Heart right ventricle (tissue), 16 donors: ENCODE results near the gene LRRC61. TPM values are rescaled to one million over a fixed set of nuclear protein-coding genes. Genes with fewer than 3 reads are reported as not detected.
A peak's percentile ranks its signal among the peaks of the same experiment; 100 is the strongest.
"Not testable (repeated sequence)": the region's sequence is repeated elsewhere in the genome, so short reads cannot be mapped to it uniquely, and the experiment has no call there.

Source experiments
- ATAC-seq, 8 donors: fragments of 200-7000 bp; cut with Tn5 transposase; one replicate each; pipeline ENCODE4 v1.9.1; 2020; ENCODE audit warnings: mild to moderate bottlenecking in 8 of 8, moderate library complexity in 8 of 8, moderate number of reproducible peaks in 1 of 8
- DNase-seq, 2 donors: peaks; one replicate each; pipeline ENCODE4 v3.0.0-alpha.2; 2020
- H3K27ac ChIP-seq, 10 donors: fragments of 200-600 bp; sonication (generic) in 2 of 10; one replicate each; pipeline versions ENCODE4 v1.5.0 to v1.8.0; 2020 to 2022; ENCODE audit warnings: mild to moderate bottlenecking in 3 of 10
- H3K27me3 ChIP-seq, 7 donors: fragments of 200-600 bp; one replicate each; pipeline ENCODE4 v1.8.0; 2021 to 2022; ENCODE audit warnings: mild to moderate bottlenecking in 2 of 7
- H3K36me3 ChIP-seq, 9 donors: fragments of 200-600 bp; sonication (generic) in 1 of 9; one replicate each; pipeline versions ENCODE4 v1.5.0 to v1.8.0; 2020 to 2022; ENCODE audit warnings: mild to moderate bottlenecking in 2 of 9
- H3K4me1 ChIP-seq, 9 donors: fragments of 200-600 bp; sonication (generic) in 1 of 9; one replicate each; pipeline versions ENCODE4 v1.5.0 to v1.8.0; 2020 to 2022; ENCODE audit warnings: mild to moderate bottlenecking in 4 of 9
- H3K4me3 ChIP-seq, 10 donors: fragments of 200-600 bp; sonication (generic) in 2 of 10; one replicate each; pipeline versions ENCODE4 v1.5.0 to v1.8.0; 2020 to 2022; ENCODE audit warnings: mild to moderate bottlenecking in 7 of 10, moderate library complexity in 2 of 10
- H3K9me3 ChIP-seq, 11 donors: fragments of 200-600 bp in 10 of 11; sonication (generic) in 2 of 11; one replicate each; pipeline versions ENCODE4 v1.5.0 to v1.8.0; 2013 to 2022; ENCODE audit warnings: mild to moderate bottlenecking in 2 of 11, control low read depth in 1 of 11, moderate library complexity in 1 of 11
- CTCF ChIP-seq, 9 donors: fragments of 200-600 bp; sonication (generic) in 2 of 9; IDR thresholded peaks; one replicate each; pipeline versions ENCODE4 v1.5.0 to v1.8.0; 2021 to 2022; ENCODE audit warnings: antibody characterized with exemption in 9 of 9, mild to moderate bottlenecking in 5 of 9, moderate library complexity in 1 of 9
- WGBS, 2 donors: extraction: QIAGEN DNeasy Blood & Tissue Kit; methylation state at CpG; one replicate each; pipeline ENCODE4 v1.1.7; 2013; ENCODE audit warnings: inconsistent platforms in 1 of 2; 5-methylcytosine and 5-hydroxymethylcytosine counted together
- intact Hi-C, 10 donors: fragments of 100-400 bp; cut with DNase I; formaldehyde crosslinking; loops; one replicate each; pipeline versions ENCODE4 v1.11.1 to v1.14.2; 2022
- long read RNA-seq, 3 donors: library from polyadenylated mRNA; unstranded; transcript quantifications; one replicate each; pipeline ENCODE4 v2.0.0, GENCODE V29; 2020 to 2021
- polyA plus RNA-seq, 2 donors: library from polyadenylated mRNA; stranded (reverse); fragments of 200-250 nt; gene quantifications; one replicate each; pipeline ENCODE4 v1.2.3, GENCODE V29; 2013
- total RNA-seq, 10 donors: library from RNA; stranded (reverse); fragmentation: NEBNext Ultra II Directional in 3 of 10; extraction: Animal tissue kit (Norgen Biotek cat#: 25700) in 3 of 10; gene quantifications; one replicate each; pipeline versions ENCODE4 v1.2.1 to v1.2.4, GENCODE V29; 2021 to 2023
- donor health status: Arrhythmogenic right ventricular cardiomyopathy.
- donor health status: ischemic (EF 13 %, LVEDD 7.1; RV severe dilation, severe dysfunction).
- donor health status: healthy with polysubstance abuse.
- donor health status: DM: no; HTN: yes; CAD: no.
- donor health status: DM: no; HTN: no; CAD: no.
- donor health status: ischemic (EF 25% LVEDD 6.9; RV normal size, moderate dysfunction).
- donor health status: ischemic (EF 25% LVEDD 5.7; RV mildly dilated, moderate dysfunction).
- donor health status: healthy.
- donor health status: DM: yes; HTN: yes; CAD: no.
- donor health status: Ischemic cardiomyopathy.
- donor health status: ischemic (EF 35%, LVEDD 5.7; RV mildly dilated, moderate dysfunction).
- donor health status: nonischemic (EF 11% LVEDD 7.7; RV severe dilation, severe dysfunction).
- donor health status: DM: yes; HTN: yes; CAD: no.
- donor health status: PGD.
- donor health status: ischemic (EF 29% LVEDD 5.4; RV normal size, mild dysfunction).
- donor health status: nonischemic (EF 23%, LVEDD 6.1; RV moderate dilation, normal function).

LRRC61 gene
- total RNA-seq (1 to 10 TPM; 3.0 to 5.0 (median 3.9) TPM), polyA plus RNA-seq (1 to 10 TPM; 1.2 to 6.4 TPM)
- long read RNA-seq, donor 1, partial matches to known transcripts = 1 of 3 reads
- long read RNA-seq, donor 1, other reads (novel, unspliced or antisense) = 1 of 3 reads
- long read RNA-seq, donor 2, partial matches to known transcripts = 0 of 8 reads
- long read RNA-seq, donor 2, other reads (novel, unspliced or antisense) = 2 of 8 reads
- long read RNA-seq, donor 3, transcript LRRC61-202 (3 exons, 1,877 nt) = major isoform, 5 of 9 reads
- long read RNA-seq, donor 3, partial matches to known transcripts = 0 of 9 reads
- long read RNA-seq, donor 3, other reads (novel, unspliced or antisense) = 1 of 9 reads

GRCh38 chr7:150322833-150323681 lies at the start of gene LRRC61, which contains the start of gene ACTR3C:
TSS of gene LRRC61 (plus strand) at chr7:150323355. CDS start at chr7:150336862, 13,507 bp downstream.
TSS of gene ACTR3C (minus strand) at chr7:150323545. CDS start at chr7:150295296, 28,249 bp downstream.
- intact Hi-C loops = no loop called here
- Histone ChIP-seq H3K27ac (peak within 1 kb of the TSS in 8 of 10 donors; percentile 25 to 93 (median 64)), H3K4me3 (peak within 1 kb of the TSS; percentile 20 to 87 (median 68)), H3K27me3 (peaks cover 0 to 19% (median 9%) of the 10 kb centered on the region in 7 donors), H3K36me3 (peaks cover 0 to 11% (median 0%) of the 10 kb centered on the region in 9 donors), H3K4me1 (peaks cover 0 to 32% (median 15%) of the 10 kb centered on the region in 9 donors), H3K9me3 (no peaks in the 10 kb centered on the region)
- ATAC-seq (peak; percentile 78 to 86 (median 83)), DNase-seq (peak in 1 of 2 donors; percentile 59)
- TF ChIP-seq CTCF (IDR thresholded peaks at IDR 0.05) = peak in 2 of 9 donors; percentile 6 to 16
- 9% methylated on average over 82 of the region's 82 CpGs for WGBS, 2 donors

DNA sequence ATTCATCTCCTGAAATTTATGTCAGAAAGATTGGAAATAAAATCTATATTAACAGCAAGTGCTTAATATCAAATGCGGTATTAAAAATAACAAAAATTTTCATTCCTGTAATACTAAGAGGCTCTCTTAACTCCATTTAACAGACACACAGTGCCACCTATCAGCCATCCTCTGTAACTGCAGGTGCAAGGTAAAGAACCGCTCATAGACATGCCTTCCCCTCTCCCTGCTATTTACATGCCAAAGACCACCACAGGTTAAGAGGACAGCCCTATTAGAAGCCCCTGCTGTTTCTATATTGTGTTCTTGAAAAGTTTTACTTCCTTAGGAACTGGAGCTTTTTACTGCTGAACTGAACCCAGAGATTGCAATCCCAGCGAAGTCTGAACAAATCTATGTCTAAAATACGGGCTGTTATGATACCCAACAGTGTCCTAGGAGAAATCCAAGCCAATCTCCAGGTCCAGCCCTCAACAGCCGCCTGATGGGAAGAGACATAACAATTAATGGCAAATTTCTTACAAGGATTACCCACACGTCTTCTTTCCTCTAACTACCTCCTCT lies 46.9 kb upstream of the LRRC61 start:
- peak in 5 of 8 donors; percentile 63 to 68 (median 64) for ATAC-seq
- H3K36me3 ChIP-seq, H3K27me3 ChIP-seq, H3K4me3 ChIP-seq, H3K27ac ChIP-seq, H3K9me3 ChIP-seq, DNase-seq, H3K4me1 ChIP-seq, intact Hi-C loops: not testable (repeated sequence)
- WGBS, 2 donors = 46 to 59% methylated on average over 6 of the region's 6 CpGs
- peak; percentile 42 to 82 (median 74) for TF ChIP-seq CTCF (IDR thresholded peaks at IDR 0.05)

- H3K4me3 ChIP-seq, H3K27me3 ChIP-seq, DNase-seq, H3K27ac ChIP-seq, H3K36me3 ChIP-seq, H3K4me1 ChIP-seq, ATAC-seq, H3K9me3 ChIP-seq, intact Hi-C loops: not testable (repeated sequence)
- 88 to 90% methylated on average over 11 of the region's 11 CpGs for WGBS, 2 donors
Measured at GRCh38 chr7:150278383-150278782, 44.8 kb upstream of the LRRC61 start.

DNA sequence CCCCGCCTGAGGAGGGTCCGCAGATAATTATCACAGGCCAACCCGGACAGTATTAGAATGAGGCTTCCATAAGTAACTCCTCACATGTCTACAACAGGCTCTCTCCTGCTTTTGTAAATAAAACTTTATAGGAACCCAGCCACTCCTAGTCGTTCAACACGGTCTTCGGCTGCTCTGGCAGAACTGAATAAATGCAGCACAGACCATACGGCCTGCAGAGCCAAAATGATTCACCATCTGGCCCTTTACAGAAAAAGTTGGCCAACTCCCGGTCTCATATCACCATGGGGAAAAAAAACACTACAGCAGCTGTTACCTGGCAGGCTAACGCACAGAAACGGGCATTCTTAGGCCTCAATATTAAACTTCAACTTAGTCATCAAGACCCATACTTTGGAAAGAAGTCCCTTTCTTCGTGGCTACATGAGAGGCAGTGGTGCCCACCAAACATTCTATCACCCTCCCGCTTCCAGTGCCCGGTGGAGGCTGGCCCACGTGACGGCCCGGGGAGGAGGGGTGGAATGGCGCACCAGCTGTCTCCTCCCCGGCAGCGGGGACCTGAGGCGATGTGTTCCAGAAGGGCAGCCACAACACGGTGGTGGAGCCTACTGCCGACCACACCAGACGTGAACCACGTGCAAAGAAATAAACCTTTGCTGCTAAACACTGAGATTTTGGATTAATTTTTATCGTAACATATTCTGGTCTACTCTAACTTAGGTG lies 41.3 kb upstream of the LRRC61 start:
- intact Hi-C loops = loop anchor here in 2 of 10 donors (10.0 kb wide), 1 partner anchor 143 kb away; no protein-coding TSS in a partner anchor
- H3K4me3 ChIP-seq, H3K27me3 ChIP-seq, H3K27ac ChIP-seq, H3K4me1 ChIP-seq, ATAC-seq, H3K36me3 ChIP-seq, DNase-seq, H3K9me3 ChIP-seq: not testable (repeated sequence)
- WGBS, 2 donors = 87 to 91% methylated on average over 7 to 13 of the region's 25 CpGs

DNA sequence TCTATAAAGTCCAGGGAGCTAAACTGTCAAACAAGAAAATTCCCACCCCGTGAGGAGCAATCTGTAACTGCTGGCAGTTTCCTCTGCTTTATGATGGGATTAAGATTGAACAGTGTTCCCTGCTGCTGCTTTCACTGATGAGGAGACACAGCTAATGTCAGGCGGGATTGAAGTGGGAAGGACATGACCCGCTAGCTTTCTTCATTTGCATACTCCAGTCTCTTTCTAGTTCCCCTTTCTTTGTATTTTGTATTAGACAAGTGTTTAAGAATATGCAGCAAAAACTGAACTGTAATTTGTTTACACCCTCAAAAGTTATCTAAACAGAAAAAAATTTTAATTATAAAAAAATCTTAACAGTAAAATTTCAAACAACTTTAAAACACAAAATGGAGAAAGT lies 40.0 kb upstream of the LRRC61 start:
- intact Hi-C loops = loop anchor here in 2 of 10 donors (10.0 kb wide), 1 partner anchor 142 kb away; no protein-coding TSS in a partner anchor
- not testable (repeated sequence) for H3K36me3 ChIP-seq, H3K4me3 ChIP-seq, H3K27ac ChIP-seq, H3K27me3 ChIP-seq, ATAC-seq, DNase-seq, H3K9me3 ChIP-seq, H3K4me1 ChIP-seq
- WGBS, 2 donors = 59 to 80% methylated on average over 2 of the region's 3 CpGs

GRCh38 chr7:150283608-150284007 lies 39.5 kb upstream of the LRRC61 start:
- not testable (repeated sequence) for H3K36me3 ChIP-seq, H3K9me3 ChIP-seq, ATAC-seq, DNase-seq, H3K27ac ChIP-seq, H3K4me1 ChIP-seq, H3K27me3 ChIP-seq, H3K4me3 ChIP-seq
- 68 to 89% methylated on average over 2 to 5 of the region's 6 CpGs for WGBS, 2 donors
- intact Hi-C loops = loop anchor here in 2 of 10 donors (10.0 kb wide), 1 partner anchor 141 kb away; no protein-coding TSS in a partner anchor
